HCT116 (cell line): ENCODE measurements around the gene BPIFB1. TPM values are rescaled to one million over a fixed set of nuclear protein-coding genes. Genes with fewer than 3 reads are reported as not detected.

ENCODE experiments used
- ATAC-seq: fragments of 200-7000 bp; cut with Tn5 transposase; 2 replicates; pipeline ENCODE4 v1.9.1; 2020; ENCODE audit warnings: mild to moderate bottlenecking, moderate library complexity
- BruUV-seq: library from RNA; stranded (reverse); fragments of 400-500 nt; replicated peaks from 2 replicates; lab custom pipeline; 2021; lab: Mats Ljungman, UMichigan
- CTCF ChIA-PET: fragments of 300-600 bp; sonication (Branson Sonifier 250); formaldehyde crosslinking; loops from one replicate; lab custom pipeline; 2021; ENCODE audit warnings: antibody characterized with exemption; lab: Charles Lee
- POLR2A ChIA-PET: fragments of 300-600, 350-600 bp; sonication (Branson Sonifier 250); formaldehyde crosslinking; loops from one replicate; lab custom pipeline; 2021; ENCODE audit warnings: antibody characterized with exemption; lab: Charles Lee
- RAD21 ChIA-PET, 2 experiments: fragments of 300-600 bp; sonication (Branson Sonifier 250); formaldehyde crosslinking; loops; one replicate each; lab custom pipeline; 2023; ENCODE audit warnings: low total read pairs in 2 of 2; ENCODE audit not compliant: uncharacterized antibody in 2 of 2, unreplicated experiment in 2 of 2, low non-redundant PET in 1 of 2; lab: Charles Lee
- DNase-seq: peaks from one replicate; pipeline ENCODE4 v3.0.0-alpha.2; 2010; ENCODE audit warnings: low read depth, low spot score
- H2AFZ ChIP-seq: fragments of 200-600 bp; shearing (Covaris generic), sonication (generic); 2 replicates; pipeline ENCODE4 v1.6.1; 2017; ENCODE audit warnings: low read depth, mixed run types, mixed read lengths, antibody characterized with exemption, low read length; ENCODE audit not compliant: poor library complexity, severe bottlenecking
- H3K27ac ChIP-seq: 2 replicates; pipeline ENCODE4 v1.5.1; 2012; ENCODE audit warnings: low read depth, low read length
- H3K27me3 ChIP-seq: fragments of 200-600 bp; sonication (generic); 2 replicates; pipeline ENCODE4 v1.6.1; 2016; ENCODE audit warnings: mixed run types, low read length, mixed read lengths; ENCODE audit not compliant: insufficient read depth
- H3K36me3 ChIP-seq, 2 experiments: fragments of 200-500 bp in 1 of 2; fragments of 200-600 bp in 1 of 2; sonication (Bioruptor generic) in 1 of 2; sonication (generic) in 1 of 2; 2 replicates each; pipeline versions ENCODE4 v1.5.1 to v1.6.1; 2014 to 2016; ENCODE audit warnings: low read length in 2 of 2, inconsistent platforms in 1 of 2, mixed read lengths in 1 of 2, mixed run types in 1 of 2; ENCODE audit not compliant: insufficient read depth in 2 of 2, control insufficient read depth in 1 of 2
- H3K4me1 ChIP-seq, 2 experiments: fragments of 200-600 bp in 1 of 2; sonication (generic) in 1 of 2; 2 replicates each; pipeline versions ENCODE4 v1.5.1 to v1.6.1; 2012 to 2017; ENCODE audit warnings: low read length in 2 of 2, inconsistent platforms in 1 of 2, mild to moderate bottlenecking in 1 of 2, mixed read lengths in 1 of 2, mixed run types in 1 of 2, moderate library complexity in 1 of 2; ENCODE audit not compliant: insufficient read depth in 2 of 2, control insufficient read depth in 1 of 2
- H3K4me2 ChIP-seq: fragments of 200-600 bp; sonication (generic); 2 replicates; pipeline ENCODE4 v1.6.1; 2017; ENCODE audit warnings: mixed run types, low read length, mixed read lengths
- H3K4me3 ChIP-seq, 2 experiments: fragments of 200-600 bp in 1 of 2; sonication (generic) in 1 of 2; replicated peaks in 1 of 2; 2 replicates each; pipeline ENCODE4 v1.5.1; 2011 to 2016; ENCODE audit warnings: low read length in 2 of 2, control low read depth in 1 of 2, low read depth in 1 of 2, mild to moderate bottlenecking in 1 of 2, mixed read lengths in 1 of 2, mixed run types in 1 of 2
- H3K79me2 ChIP-seq: fragments of 200-600 bp; sonication (generic); 2 replicates; pipeline ENCODE4 v1.6.1; 2017; ENCODE audit warnings: mild to moderate bottlenecking, mixed run types, low read length, moderate library complexity, mixed read lengths; ENCODE audit not compliant: insufficient read depth
- H3K9ac ChIP-seq: fragments of 200-600 bp; sonication (generic); 2 replicates; pipeline ENCODE4 v1.6.1; 2016; ENCODE audit warnings: low read length, mixed read lengths
- H3K9me2 ChIP-seq: fragments of 200-600 bp; sonication (generic), shearing (Covaris generic); 2 replicates; pipeline ENCODE4 v1.6.1; 2017; ENCODE audit warnings: mixed run types, mild to moderate bottlenecking, moderate library complexity; ENCODE audit not compliant: insufficient read depth
- H3K9me3 ChIP-seq, 2 experiments: fragments of 200-500 bp in 1 of 2; fragments of 200-600 bp in 1 of 2; sonication (Bioruptor generic) in 1 of 2; sonication (generic) in 1 of 2; 2 replicates each; pipeline ENCODE4 v1.6.1; 2014 to 2017; ENCODE audit warnings: low read length in 2 of 2, mixed read lengths in 2 of 2, inconsistent platforms in 1 of 2, low read depth in 1 of 2, mild to moderate bottlenecking in 1 of 2, mixed run types in 1 of 2, moderate library complexity in 1 of 2; ENCODE audit not compliant: control insufficient read depth in 1 of 2, insufficient read depth in 1 of 2
- H4K20me1 ChIP-seq: fragments of 200-600 bp; sonication (generic), shearing (Covaris generic); 2 replicates; pipeline ENCODE4 v1.6.1; 2017; ENCODE audit warnings: mixed run types, mild to moderate bottlenecking, moderate library complexity; ENCODE audit not compliant: insufficient read depth
- ATF3 ChIP-seq: IDR thresholded peaks from 2 replicates; pipeline ENCODE4 v1.6.1; 2012
- CBX3 ChIP-seq: IDR thresholded peaks from 2 replicates; pipeline ENCODE4 v1.6.1; 2012; ENCODE audit warnings: low read depth
- CEBPB ChIP-seq: IDR thresholded peaks from 2 replicates; pipeline ENCODE4 v1.6.1; 2012; ENCODE audit warnings: low read depth
- EZH2 ChIP-seq: fragments of 200-600 bp; sonication (generic); IDR thresholded peaks from 2 replicates; pipeline ENCODE4 v1.6.1; 2017; ENCODE audit warnings: antibody characterized with exemption, mixed run types
- FOSL1 ChIP-seq: IDR thresholded peaks from 2 replicates; pipeline ENCODE4 v1.6.1; 2012; ENCODE audit warnings: low read depth
- JUND ChIP-seq: IDR thresholded peaks from 2 replicates; pipeline ENCODE4 v1.6.1; 2012
- MAX ChIP-seq: IDR thresholded peaks from 2 replicates; pipeline ENCODE4 v1.6.1; 2012
- POLR2AphosphoS5 ChIP-seq: IDR thresholded peaks from 2 replicates; pipeline ENCODE4 v1.6.1; 2011; ENCODE audit warnings: mild to moderate bottlenecking, low read depth, low read length, moderate library complexity
- RAD21 ChIP-seq: IDR thresholded peaks from 2 replicates; pipeline ENCODE4 v1.6.1; 2012; ENCODE audit warnings: low read depth, mild to moderate bottlenecking
- SP1 ChIP-seq: IDR thresholded peaks from 2 replicates; pipeline ENCODE4 v1.6.1; 2012; ENCODE audit warnings: low read depth
- SRF ChIP-seq: IDR thresholded peaks from 2 replicates; pipeline ENCODE4 v1.6.1; 2012; ENCODE audit warnings: low read depth
- ZBTB33 ChIP-seq: IDR thresholded peaks from 2 replicates; pipeline ENCODE4 v1.6.1; 2011; ENCODE audit warnings: mild to moderate bottlenecking, low read length, moderate library complexity; ENCODE audit not compliant: insufficient replicate concordance; ENCODE audit errors: extremely low read depth
- intact Hi-C: fragments of 100-400 bp; cut with micrococcal nuclease; formaldehyde crosslinking; loops from 2 replicates; pipeline ENCODE4 v1.10.0; 2022
- total RNA-seq: library from RNA; stranded (reverse); gene quantifications from one replicate; pipeline ENCODE4 v1.2.1, GENCODE V29; 2021; ENCODE audit not compliant: unreplicated experiment

The BPIFB1 gene
- total RNA-seq, 1 experiment from 2014 or later, result 0.17 TPM

- TF ChIP-seq ATF3, result no peak
- no peak for TF ChIP-seq POLR2AphosphoS5
- no peak for TF ChIP-seq EZH2
- TF ChIP-seq CBX3, result no peak
- TF ChIP-seq SRF, result no peak
- TF ChIP-seq CEBPB, result no peak
- no peak for TF ChIP-seq JUND
- no peak for TF ChIP-seq RAD21
- TF ChIP-seq SP1, result no peak
- no peak for TF ChIP-seq ZBTB33
- no peak for TF ChIP-seq MAX
- TF ChIP-seq FOSL1, result no peak
- no peak overlapping the region for H3K9ac ChIP-seq
Measured at GRCh38 chr20:33310327-33310899, 27.4 kb downstream of the BPIFB1 start.

More at GRCh38 chr20:33310327-33310899, 27.4 kb downstream of the BPIFB1 start:
- no peak overlapping the region for H3K4me2 ChIP-seq
- ATAC-seq (no peak), DNase-seq (no peak)
- H4K20me1 ChIP-seq, result no peaks in the 10 kb centered on the region
- H3K4me1 ChIP-seq, result peaks cover 5 to 13% of the 10 kb centered on the region in 2 experiments; a peak in 3 of 4 replicates
- ChIA-PET CTCF (no interaction called here), RAD21 (no interaction called here), POLR2A (no interaction called here)
- H3K9me3 ChIP-seq, result no peaks in the 10 kb centered on the region
- no peaks in the 10 kb centered on the region for H3K27me3 ChIP-seq
- H3K27ac ChIP-seq, result no peak overlapping the region
- no peaks in the 10 kb centered on the region for H3K36me3 ChIP-seq
- BruUV-seq, result no TSS peak
- no peaks in the 10 kb centered on the region for H3K9me2 ChIP-seq
- no peak overlapping the region for H3K4me3 ChIP-seq
- H2AFZ ChIP-seq, result no peak overlapping the region
- H3K79me2 ChIP-seq, result no peaks in the 10 kb centered on the region
- intact Hi-C loops, result no loop called here
